HepG2 (cell line): Measurements from ENCODE around the gene TANGO6. TPM values are rescaled to one million over a fixed set of nuclear protein-coding genes. Genes with fewer than 3 reads are reported as not detected.

Experiments used
- ATAC-seq: fragments of 200-7000 bp; cut with Tn5 transposase; 3 replicates; pipeline ENCODE4 v1.9.1; 2020; ENCODE audit warnings: mild to moderate bottlenecking, moderate library complexity
- BruUV-seq: library from RNA; stranded (reverse); fragments of 400-500 nt; replicated peaks from 2 replicates; lab custom pipeline; 2021; lab: Mats Ljungman, UMichigan
- CTCF ChIA-PET: fragments of 300-600 bp; formaldehyde crosslinking; extraction: SDS; loops from one replicate; lab custom pipeline; 2021; ENCODE audit warnings: low total read pairs, inconsistent platforms, low intra/inter-chr PET ratio; lab: Yijun Ruan, JAX
- POLR2A ChIA-PET: fragments of 350-600 bp; sonication (Branson Sonifier 250); formaldehyde crosslinking; loops from one replicate; lab custom pipeline; 2020; ENCODE audit warnings: antibody characterized with exemption, inconsistent platforms; lab: Yijun Ruan, JAX
- DNase-seq: peaks from one replicate; pipeline ENCODE4 v3.0.0-alpha.2; 2015; ENCODE audit warnings: low spot score
- FAIRE-seq: peaks from 3 replicates; lab custom pipeline; 2011; peaks lifted over from hg19 to GRCh38; lab: Jason Lieb, UNC
- H2AFZ ChIP-seq: one replicate; pipeline ENCODE4 v1.6.1; 2011; ENCODE audit warnings: low read length, inconsistent platforms
- H3K27ac ChIP-seq: fragments of 300-600 bp; 3 replicates; pipeline ENCODE4 v1.8.0; 2011; ENCODE audit warnings: mixed run types, mild to moderate bottlenecking, mixed read lengths, low read length, inconsistent platforms; ENCODE audit not compliant: insufficient read depth; ENCODE audit errors: extremely low read length
- H3K27me3 ChIP-seq, 2 experiments: fragments of 200-600 bp in 1 of 2; 2 replicates in 1 of 2; 3 replicates in 1 of 2; pipeline versions ENCODE4 v1.6.0 to v1.8.0; 2011; ENCODE audit warnings: low read length in 2 of 2, mild to moderate bottlenecking in 2 of 2, moderate library complexity in 2 of 2, inconsistent platforms in 1 of 2; ENCODE audit not compliant: insufficient read depth in 2 of 2, control insufficient read depth in 1 of 2
- H3K36me3 ChIP-seq, 2 experiments: fragments of 200-600 bp in 1 of 2; replicated peaks in 1 of 2; 2 replicates in 1 of 2; 3 replicates in 1 of 2; pipeline versions ENCODE4 v1.5.1 to v1.8.0; 2011; ENCODE audit warnings: low read length in 2 of 2, inconsistent platforms in 1 of 2; ENCODE audit not compliant: insufficient read depth in 2 of 2, control insufficient read depth in 1 of 2
- H3K4me1 ChIP-seq: 2 replicates; pipeline ENCODE4 v1.5.1; 2012; ENCODE audit warnings: low read length, inconsistent platforms; ENCODE audit not compliant: insufficient read depth
- H3K4me2 ChIP-seq: 2 replicates; pipeline ENCODE4 v1.6.0; 2011; ENCODE audit warnings: low read depth, low read length, inconsistent platforms
- H3K4me3 ChIP-seq, 3 experiments: fragments of 200-600 bp in 1 of 3; sonication (generic), shearing (Covaris generic) in 1 of 3; replicated peaks in 1 of 3; 2 replicates each; pipeline ENCODE4 v1.5.1; 2011 to 2016; ENCODE audit warnings: low read length in 3 of 3, inconsistent platforms in 2 of 3, low read depth in 2 of 3, mild to moderate bottlenecking in 2 of 3, control low read depth in 1 of 3, mixed read lengths in 1 of 3; ENCODE audit not compliant: insufficient read depth in 1 of 3
- H3K79me2 ChIP-seq: one replicate; pipeline ENCODE4 v1.6.1; 2011; ENCODE audit warnings: low read length, inconsistent platforms; ENCODE audit not compliant: insufficient read depth
- H3K9ac ChIP-seq: 2 replicates; pipeline ENCODE4 v1.6.0; 2011; ENCODE audit warnings: mild to moderate bottlenecking, low read depth, low read length, inconsistent platforms; ENCODE audit not compliant: insufficient read depth
- H3K9me3 ChIP-seq: 2 replicates; pipeline ENCODE4 v1.5.1; 2012; ENCODE audit warnings: mild to moderate bottlenecking, low read length
- H4K20me1 ChIP-seq: 2 replicates; pipeline ENCODE4 v1.6.0; 2011; ENCODE audit warnings: inconsistent platforms, mild to moderate bottlenecking, low read length, moderate library complexity; ENCODE audit not compliant: insufficient read depth
- ARID5B ChIP-seq: IDR thresholded peaks from 2 replicates; pipeline ENCODE4 v1.4.0; 2020; ENCODE audit warnings: mild to moderate bottlenecking, missing genetic modification reagents
- FOXC1 ChIP-seq: sonication (generic); formaldehyde crosslinking; IDR thresholded peaks from 2 replicates; pipeline ENCODE4 v1.8.0; 2022; ENCODE audit warnings: mild to moderate bottlenecking, missing genetic modification reagents, borderline replicate concordance
- HOXA5 ChIP-seq: sonication (generic); formaldehyde crosslinking; IDR thresholded peaks from 2 replicates; pipeline ENCODE4 v1.4.0; 2020; ENCODE audit warnings: missing genetic modification reagents
- MIER3 ChIP-seq: IDR thresholded peaks from 2 replicates; pipeline ENCODE4 v1.6.1; 2016; ENCODE audit warnings: missing compliant biosample characterization, borderline replicate concordance
- PRDM15 ChIP-seq: sonication (generic); formaldehyde crosslinking; IDR thresholded peaks from 2 replicates; pipeline ENCODE4 v1.4.0; 2020; ENCODE audit warnings: missing genetic modification reagents
- ZBTB4 ChIP-seq: sonication (generic); formaldehyde crosslinking; IDR thresholded peaks from 2 replicates; pipeline ENCODE4 v1.4.0; 2020; ENCODE audit warnings: missing genetic modification reagents, mild to moderate bottlenecking, borderline replicate concordance
- ZNF792 ChIP-seq: IDR thresholded peaks from 2 replicates; pipeline ENCODE4 v1.6.1; 2016
- WGBS: methylation state at CpG from one replicate; pipeline ENCODE4 v1.1.6; 2017; ENCODE audit warnings: low lambda C conversion rate; 5-methylcytosine and 5-hydroxymethylcytosine counted together
- in situ Hi-C: cut with HindIII; loops from 2 replicates; pipeline ENCODE4 v1.10.0; 2017; ENCODE audit warnings: low pct_unique_long_range_greater_than_20kb; ENCODE audit not compliant: extremely low pct_ligation_motif_present
- intact Hi-C: fragments of 100-400 bp; cut with micrococcal nuclease; formaldehyde crosslinking; loops from one replicate; pipeline ENCODE4 v1.10.0; 2022; ENCODE audit not compliant: unreplicated experiment
- polyA plus RNA-seq, 8 experiments: library from polyadenylated mRNA; depleted of rRNA in 3 of 8; stranded (reverse) in 7 of 8; unstranded in 1 of 8; fragments of >200 nt; fragmentation: Illumina TruSeq in 4 of 8; extraction: Trizol in 4 of 8; gene quantifications; 2 replicates each; pipeline versions ENCODE4 v1.2.1 to v1.2.3, GENCODE V29; 2011 to 2016; ENCODE audit warnings: low read depth in 4 of 8, missing spikeins in 1 of 8, mixed read lengths in 1 of 8; ENCODE audit not compliant: insufficient read depth in 1 of 8
- total RNA-seq, 5 experiments: library from RNA; depleted of rRNA; stranded (reverse); fragments of >200 nt; fragmentation: Illumina TruSeq; extraction: Trizol; gene quantifications; 2 replicates each; pipeline ENCODE4 v1.2.3, GENCODE V29; 2016; ENCODE audit warnings: low read depth in 1 of 5

TANGO6 gene
- total and polyA plus RNA-seq, 2 of the 13 experiments (the other 11 are each of a cell fraction or from before 2014, with no cell fraction given) = 7.2 to 13.3 TPM

GRCh38 chr16:69073181-69073702, 229.9 kb downstream of the TANGO6 start (continued):
- no peak for TF ChIP-seq ZBTB4 (CRISPR knock-in tag)

GRCh38 chr16:69077251-69077650, 233.9 kb downstream of the TANGO6 start:
- Histone ChIP-seq H2AFZ (no peak overlapping the region), H3K9me3 (no peaks in the 10 kb centered on the region), H3K4me3 (no peak overlapping the region), H3K9ac (no peak overlapping the region), H3K36me3 (no peaks in the 10 kb centered on the region), H3K79me2 (no peaks in the 10 kb centered on the region), H3K4me2 (no peak overlapping the region), H3K4me1 (peaks cover 24% of the 10 kb centered on the region), H3K27me3 (no peaks in the 10 kb centered on the region), H3K27ac (no peak overlapping the region), H4K20me1 (no peaks in the 10 kb centered on the region)
- intact Hi-C loops = no loop called here
- ATAC-seq (no peak), DNase-seq (no peak), FAIRE-seq (no peak)
- 88% methylated on average over 4 of the region's 4 CpGs for WGBS
- CTCF ChIA-PET = no interaction called here
- in situ Hi-C loops = no loop called here
- TF ChIP-seq PRDM15 (CRISPR knock-in tag) = no peak
- no peak for TF ChIP-seq HOXA5 (CRISPR knock-in tag)
- TF ChIP-seq ZNF792 = no peak
- TF ChIP-seq MIER3 (CRISPR knock-in tag) = no peak
- TF ChIP-seq ARID5B (CRISPR knock-in tag) = no peak
- TF ChIP-seq FOXC1 (CRISPR knock-in tag) = 0 out of 2 replicates have a peak, but pooled peaks have one; percentile 16
- no TSS peak for BruUV-seq
- POLR2A ChIA-PET = no interaction called here
